AG08395 (cell line): ENCODE measurements around the gene MRPL16.
"Not testable (repeated sequence)": the region's sequence is repeated elsewhere in the genome, so short reads cannot be mapped to it uniquely, and the experiment has no call there.

Experiments used
- DNase-seq: peaks from one replicate; pipeline ENCODE4 v3.0.0; 2012; ENCODE audit warnings: mixed read lengths, low spot score

Gene MRPL16

GRCh38 chr11:59810189-59810910 lies at the start of gene MRPL16:
TSS of gene MRPL16 (minus strand) at chr11:59810778. CDS start at chr11:59810658, 120 bp downstream.
- DNase-seq, result peak; percentile 91

- DNase-seq, result no peak
These were observed 49.1 kb upstream of the MRPL16 start for GRCh38 chr11:59859673-59860072.

DNA sequence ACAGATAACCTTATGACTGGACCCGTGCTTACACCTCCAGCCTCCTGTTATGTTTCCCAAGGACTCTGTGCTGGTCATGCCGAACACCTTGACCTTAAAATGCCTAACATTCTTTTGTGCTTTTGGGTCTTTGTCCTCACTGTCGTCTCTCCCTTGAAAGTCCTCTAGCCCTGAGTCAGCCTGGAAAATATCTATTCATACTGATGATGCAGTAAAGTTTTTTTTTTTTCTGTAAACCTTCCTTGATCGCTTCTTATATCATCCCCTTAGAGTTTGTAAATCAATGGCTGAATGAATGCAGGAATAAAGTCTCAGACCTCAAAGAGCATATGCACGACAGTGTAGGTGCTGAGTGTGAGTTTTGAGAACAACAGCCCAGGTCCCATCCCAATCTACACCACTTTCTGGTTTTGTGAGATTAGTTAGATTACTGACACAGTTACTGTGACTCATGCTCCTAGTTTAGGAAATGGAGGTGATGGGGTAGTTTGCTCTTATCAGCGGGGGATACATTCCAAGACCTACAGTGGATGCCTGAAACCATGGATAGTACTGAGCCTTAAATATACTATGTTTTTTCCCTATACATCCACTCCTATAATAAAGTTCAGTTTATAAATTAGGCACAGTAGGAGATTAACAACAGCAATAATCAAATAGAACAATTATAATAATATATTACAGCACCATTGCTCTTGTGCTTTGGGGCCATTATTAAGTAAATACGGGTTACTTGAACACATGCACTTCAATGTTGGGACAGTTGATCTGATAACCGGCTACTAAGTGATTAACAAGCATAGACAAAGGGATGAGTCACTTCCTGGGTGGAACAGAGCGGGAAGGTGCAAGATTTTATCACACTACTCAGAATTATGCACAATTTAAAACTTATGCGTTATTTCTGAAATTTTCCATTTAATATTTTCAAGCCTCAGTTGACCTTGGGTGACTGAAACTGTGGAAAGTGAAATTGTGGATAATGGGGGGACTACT lies 47.2 kb upstream of the MRPL16 start:
- DNase-seq, result no peak

GRCh38 chr11:59854871-59855270 lies 44.3 kb upstream of the MRPL16 start:
- DNase-seq, result no peak

DNA sequence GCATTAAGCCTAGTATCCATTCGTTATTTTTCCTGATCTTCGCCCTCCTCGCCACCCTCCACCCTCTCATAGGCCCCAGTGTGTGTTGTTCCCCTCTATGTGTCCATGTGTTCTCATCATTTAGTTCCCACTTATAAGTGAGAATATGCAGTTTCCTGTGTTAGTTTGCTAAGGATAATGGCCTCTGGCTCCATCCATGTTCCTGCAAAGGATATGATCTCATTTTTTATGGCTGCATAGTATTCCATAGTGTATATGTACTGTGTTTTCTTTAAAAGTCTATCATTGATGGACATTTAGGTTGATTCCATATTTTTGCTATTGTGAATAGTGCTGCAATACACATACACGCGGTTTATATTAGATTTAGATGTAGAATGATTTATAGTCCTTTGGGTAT lies 40.8 kb upstream of the MRPL16 start:
- DNase-seq, result not testable (repeated sequence)

DNA sequence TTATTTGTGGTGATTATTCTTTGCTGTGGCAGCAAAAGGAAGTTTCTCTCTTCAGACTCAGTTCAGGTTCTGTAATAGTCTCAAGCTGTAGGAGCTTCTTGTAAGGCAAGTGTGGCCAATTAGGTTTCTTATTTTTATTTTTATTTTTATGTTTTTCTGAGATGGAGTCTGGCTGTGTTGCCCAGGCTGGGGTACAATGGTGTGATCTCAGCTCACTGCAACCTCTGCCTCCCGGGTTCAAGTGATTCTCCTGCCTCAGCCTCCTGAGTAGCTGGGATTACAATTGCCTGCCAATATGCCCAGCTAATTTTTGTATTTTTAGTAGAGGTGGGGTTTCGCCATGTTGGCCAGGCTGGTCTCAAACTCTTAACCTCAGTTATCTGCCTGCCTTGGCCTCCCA lies 39.0 kb upstream of the MRPL16 start:
- not testable (repeated sequence) for DNase-seq

DNA sequence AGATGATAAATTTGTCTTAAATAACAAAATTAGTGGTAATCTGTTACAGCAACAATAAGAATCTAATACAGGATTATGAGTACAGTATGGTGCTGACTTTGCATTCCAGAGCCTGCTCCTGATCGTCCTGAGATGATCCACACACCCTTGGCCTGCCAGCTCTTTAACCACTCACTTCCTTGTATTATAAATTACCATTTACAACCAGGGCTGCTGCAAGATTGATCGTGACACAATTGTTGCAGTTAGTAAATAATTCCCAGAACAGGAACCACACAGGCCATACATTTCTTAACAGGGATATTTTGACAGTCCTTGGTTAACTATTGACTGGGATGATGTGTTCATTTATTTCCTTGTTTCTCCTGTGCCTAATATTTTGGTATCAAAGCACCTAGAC lies 38.6 kb upstream of the MRPL16 start:
- no peak for DNase-seq

GRCh38 chr11:59848439-59848838 lies 37.9 kb upstream of the MRPL16 start:
- DNase-seq, result not testable (repeated sequence)

- no peak for DNase-seq
These were observed 37.0 kb upstream of the MRPL16 start for GRCh38 chr11:59847626-59848025.

GRCh38 chr11:59846556-59846955 lies 36.0 kb upstream of the MRPL16 start:
- DNase-seq, result no peak

GRCh38 chr11:59845399-59845798 lies 34.8 kb upstream of the MRPL16 start, which contains the start of gene CBLIF:
TSS of gene CBLIF (minus strand) at chr11:59845499. CDS start at chr11:59845453, 46 bp downstream.
- no peak for DNase-seq

GRCh38 chr11:59842316-59842715 lies 31.7 kb upstream of the MRPL16 start:
- DNase-seq, result no peak

DNA sequence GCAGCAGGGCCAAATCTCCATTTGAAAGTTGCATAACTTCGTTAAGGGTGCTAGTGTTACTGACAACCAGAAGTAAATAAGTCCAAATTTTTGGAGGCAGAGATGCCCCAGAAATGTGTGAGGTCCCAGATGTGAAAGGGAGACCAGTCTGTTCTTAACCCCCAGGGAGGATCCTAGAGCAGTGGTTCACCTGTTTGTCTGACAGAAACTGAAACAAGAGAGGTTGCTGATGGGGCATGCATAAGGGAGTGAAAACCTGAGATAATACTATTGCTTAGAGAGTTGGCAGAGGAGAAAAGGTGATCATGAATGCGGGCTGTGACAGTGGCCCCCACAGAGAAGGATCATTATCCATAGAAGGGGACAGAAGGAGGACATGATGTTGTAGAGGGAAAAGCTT lies 30.9 kb upstream of the MRPL16 start:
- no peak for DNase-seq

GRCh38 chr11:59839615-59840014 lies 29.0 kb upstream of the MRPL16 start:
- DNase-seq, result no peak

GRCh38 chr11:59833602-59834001 lies 23.0 kb upstream of the MRPL16 start:
- DNase-seq, result no peak

DNA sequence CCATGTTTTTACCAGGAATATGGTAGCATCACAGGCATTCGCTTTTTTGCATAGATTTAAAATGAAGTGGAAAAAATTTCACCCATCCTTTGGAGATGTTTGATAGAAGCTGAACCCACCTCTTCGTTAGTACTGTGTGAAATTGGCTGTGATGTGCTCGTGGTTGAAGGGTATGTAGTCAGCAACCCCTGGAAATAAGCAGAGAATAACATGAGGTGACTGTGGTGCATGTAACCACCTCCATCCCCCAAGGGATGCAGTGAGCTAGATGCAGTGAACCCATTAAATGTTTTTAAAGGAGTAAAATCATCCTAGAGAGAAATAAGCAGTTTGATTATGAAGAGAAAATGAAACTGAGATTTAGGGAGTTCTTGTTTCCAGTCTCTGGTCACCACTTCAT lies 18.8 kb upstream of the MRPL16 start:
- DNase-seq, result no peak

DNA sequence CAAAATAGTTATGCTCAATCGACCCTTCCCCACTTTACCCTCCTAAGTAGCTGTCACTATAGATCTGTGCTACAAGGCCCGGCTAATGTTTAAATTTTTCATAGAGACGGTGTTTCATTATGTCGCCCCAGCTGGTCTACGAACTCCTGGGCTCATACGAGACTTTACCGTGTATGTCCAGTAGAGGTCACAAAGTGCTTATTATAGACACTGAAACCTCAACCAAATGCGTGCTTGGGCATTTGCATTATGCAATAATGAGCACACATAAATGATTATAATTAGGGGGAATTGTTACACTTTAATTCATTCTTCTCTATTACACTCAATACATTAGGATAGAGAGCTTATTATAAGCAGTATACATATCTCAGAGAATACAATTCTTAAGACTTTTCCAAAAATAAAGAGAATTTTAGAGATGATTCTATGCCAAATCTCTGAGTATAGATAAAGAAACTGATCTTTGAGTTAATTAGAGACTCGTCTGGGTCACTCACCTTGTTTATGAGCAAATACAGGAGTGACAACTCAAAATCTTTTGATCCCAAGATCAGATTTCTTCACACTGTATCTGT lies 12.5 kb upstream of the MRPL16 start:
- DNase-seq, result peak; percentile 62

DNA sequence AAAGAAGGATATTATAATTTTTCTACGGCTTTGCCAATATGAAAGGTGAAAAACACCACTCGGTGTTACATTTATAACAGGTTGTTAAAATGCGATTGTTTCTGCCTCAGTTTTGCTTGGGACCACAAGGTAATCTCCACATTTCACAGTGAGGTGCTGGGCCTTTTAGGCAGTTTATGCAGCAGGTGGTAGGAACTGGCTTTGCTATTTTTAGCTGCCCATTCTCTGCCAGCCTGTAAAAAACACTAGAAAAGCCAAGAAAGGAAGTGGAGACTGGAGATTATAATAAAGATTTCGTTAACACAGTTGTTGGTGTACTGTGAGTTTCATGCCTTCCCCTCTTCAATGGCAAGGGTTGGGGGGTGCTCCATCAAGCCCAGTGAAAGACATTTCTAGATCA lies 8.0 kb upstream of the MRPL16 start:
- DNase-seq, result no peak

GRCh38 chr11:59816434-59816833 lies 5.9 kb upstream of the MRPL16 start:
- DNase-seq, result not testable (repeated sequence)

- DNase-seq, result no peak
These were observed 5.2 kb upstream of the MRPL16 start for GRCh38 chr11:59815754-59816153.

- no peak for DNase-seq
These were observed 3.4 kb upstream of the MRPL16 start for GRCh38 chr11:59814021-59814420.

GRCh38 chr11:59813364-59813763 lies 2.8 kb upstream of the MRPL16 start:
- no peak for DNase-seq

DNA sequence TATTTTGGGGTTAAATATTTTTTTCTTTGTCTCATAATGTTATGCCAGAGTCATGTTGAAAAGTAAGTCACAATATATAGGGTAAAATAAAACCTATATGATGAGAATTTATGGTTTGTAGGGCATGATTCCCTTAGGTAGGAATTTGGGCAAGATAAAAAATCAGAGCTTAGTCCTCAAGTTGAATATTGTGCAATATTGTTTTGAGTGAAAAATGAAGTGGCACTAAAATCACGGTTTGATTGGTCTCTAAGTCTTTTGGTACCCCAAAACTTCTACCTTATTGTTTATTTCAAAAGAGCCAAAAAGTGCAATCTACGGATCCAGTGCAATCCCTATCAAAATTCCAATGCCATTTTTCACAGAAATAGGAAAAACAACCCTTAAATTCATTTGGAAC lies 1.6 kb upstream of the MRPL16 start:
- DNase-seq, result no peak
